ENCODE measurements around the gene GADD45G.

The GADD45G gene

DNA sequence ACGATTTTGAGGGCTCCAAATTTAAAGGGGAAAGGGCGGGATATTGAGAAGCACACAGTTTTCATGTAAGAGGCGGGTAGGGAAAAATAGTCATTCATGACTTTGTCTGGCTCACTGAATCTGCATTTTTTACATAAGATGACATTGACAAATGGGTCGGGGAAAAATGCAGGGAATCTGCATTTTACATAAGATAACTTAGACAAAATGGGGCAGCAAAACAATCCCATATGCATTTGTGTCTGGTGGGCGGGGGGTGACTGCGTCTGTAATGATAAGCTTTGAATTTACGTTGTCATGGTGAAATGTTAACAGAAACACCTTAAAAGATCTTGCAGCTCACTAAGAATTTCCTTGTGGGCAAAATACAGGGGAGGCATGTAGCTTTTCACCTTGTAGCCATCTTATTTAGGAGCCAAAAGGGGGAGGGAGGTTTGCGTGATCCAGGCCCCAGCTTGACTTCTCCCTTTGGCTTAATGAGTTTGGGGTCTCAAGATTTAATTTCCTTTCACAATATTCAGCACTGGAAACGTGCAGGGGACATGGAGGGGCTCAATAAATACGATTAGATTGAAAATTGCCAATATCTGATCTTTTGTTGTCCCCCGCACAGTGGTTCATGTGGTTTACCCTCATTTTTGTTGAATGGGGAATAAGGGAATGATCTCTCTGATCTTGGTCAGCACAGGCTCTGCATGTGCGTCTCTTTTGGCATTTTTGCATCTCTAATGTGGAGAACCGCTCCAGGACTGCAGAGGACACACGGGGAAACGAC is 41.1 kb upstream of the GADD45G start:
- in situ Hi-C loops (cut with MboI; ENCODE audit: low pct_unique_long_range_greater_than_20kb, low sequenced_read_pairs, unreplicated experiment), result no loop called here
- TF ChIP-seq, protein P1, sequence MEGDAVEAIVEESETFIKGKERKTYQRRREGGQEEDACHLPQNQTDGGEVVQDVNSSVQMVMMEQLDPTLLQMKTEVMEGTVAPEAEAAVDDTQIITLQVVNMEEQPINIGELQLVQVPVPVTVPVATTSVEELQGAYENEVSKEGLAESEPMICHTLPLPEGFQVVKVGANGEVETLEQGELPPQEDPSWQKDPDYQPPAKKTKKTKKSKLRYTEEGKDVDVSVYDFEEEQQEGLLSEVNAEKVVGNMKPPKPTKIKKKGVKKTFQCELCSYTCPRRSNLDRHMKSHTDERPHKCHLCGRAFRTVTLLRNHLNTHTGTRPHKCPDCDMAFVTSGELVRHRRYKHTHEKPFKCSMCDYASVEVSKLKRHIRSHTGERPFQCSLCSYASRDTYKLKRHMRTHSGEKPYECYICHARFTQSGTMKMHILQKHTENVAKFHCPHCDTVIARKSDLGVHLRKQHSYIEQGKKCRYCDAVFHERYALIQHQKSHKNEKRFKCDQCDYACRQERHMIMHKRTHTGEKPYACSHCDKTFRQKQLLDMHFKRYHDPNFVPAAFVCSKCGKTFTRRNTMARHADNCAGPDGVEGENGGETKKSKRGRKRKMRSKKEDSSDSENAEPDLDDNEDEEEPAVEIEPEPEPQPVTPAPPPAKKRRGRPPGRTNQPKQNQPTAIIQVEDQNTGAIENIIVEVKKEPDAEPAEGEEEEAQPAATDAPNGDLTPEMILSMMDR (IDR thresholded peaks at IDR 0.05; ENCODE audit: extremely low read depth, insufficient read depth, missing control alignments), result no peak
- no peak for DNase-seq (ENCODE audit: low spot score)

DNA sequence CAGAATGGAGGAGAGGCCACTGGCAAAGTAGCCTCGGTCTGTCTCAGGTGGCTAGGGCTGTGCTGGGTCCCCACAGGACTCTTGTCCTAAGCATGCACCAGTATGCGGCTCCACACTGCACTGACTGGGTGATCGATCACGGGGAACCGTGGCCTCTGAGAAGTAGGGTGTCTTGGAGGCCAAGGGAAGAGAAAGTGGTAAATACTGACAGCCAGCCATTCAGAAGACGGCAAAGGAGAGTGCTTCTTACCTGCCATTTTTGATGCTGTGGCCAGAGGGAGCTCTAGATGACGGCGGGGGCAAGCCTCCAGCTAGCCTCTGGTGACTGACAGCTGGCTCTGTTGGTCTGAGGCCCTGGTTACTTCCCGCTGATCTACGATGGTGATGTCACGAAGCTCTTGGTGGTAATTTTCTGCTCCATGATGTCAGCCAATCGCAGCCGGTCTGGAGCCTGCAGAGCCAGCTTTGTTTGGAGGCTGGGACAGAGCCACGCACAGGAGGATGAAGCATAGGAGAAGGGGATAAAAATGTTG is 40.4 kb upstream of the GADD45G start:
- in situ Hi-C loops (cut with MboI; ENCODE audit: low pct_unique_long_range_greater_than_20kb, low sequenced_read_pairs, unreplicated experiment), result no loop called here
- TF ChIP-seq, protein P1 (IDR thresholded peaks at IDR 0.05; ENCODE audit: extremely low read depth, insufficient read depth, missing control alignments), result peak; percentile 49
- peak; percentile 74 for DNase-seq (ENCODE audit: low spot score)

DNA sequence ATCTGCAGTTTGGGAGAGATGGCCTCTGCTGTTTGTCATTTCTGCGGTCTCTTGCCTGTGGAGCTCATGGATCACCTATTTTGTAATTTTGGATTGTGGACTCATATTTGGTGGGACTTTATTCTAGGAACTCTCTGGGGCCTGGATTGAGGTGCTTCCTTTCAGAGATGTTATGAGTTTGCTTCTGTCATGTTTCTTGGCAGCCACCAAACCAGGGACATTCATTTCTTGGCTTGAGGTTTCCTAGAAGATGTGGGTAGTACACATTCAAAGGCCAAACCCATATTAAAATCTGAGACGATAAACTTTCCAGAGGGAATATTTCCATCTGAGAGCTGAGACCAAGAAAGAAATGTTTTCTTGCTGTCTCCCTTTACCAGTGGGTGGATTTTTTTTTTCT is 37.2 kb upstream of the GADD45G start:
- in situ Hi-C loops (cut with MboI; ENCODE audit: low pct_unique_long_range_greater_than_20kb, low sequenced_read_pairs, unreplicated experiment), result no loop called here
- TF ChIP-seq, protein P1 (IDR thresholded peaks at IDR 0.05; ENCODE audit: extremely low read depth, insufficient read depth, missing control alignments), result no peak
- no peak for DNase-seq (ENCODE audit: low spot score)

DNA sequence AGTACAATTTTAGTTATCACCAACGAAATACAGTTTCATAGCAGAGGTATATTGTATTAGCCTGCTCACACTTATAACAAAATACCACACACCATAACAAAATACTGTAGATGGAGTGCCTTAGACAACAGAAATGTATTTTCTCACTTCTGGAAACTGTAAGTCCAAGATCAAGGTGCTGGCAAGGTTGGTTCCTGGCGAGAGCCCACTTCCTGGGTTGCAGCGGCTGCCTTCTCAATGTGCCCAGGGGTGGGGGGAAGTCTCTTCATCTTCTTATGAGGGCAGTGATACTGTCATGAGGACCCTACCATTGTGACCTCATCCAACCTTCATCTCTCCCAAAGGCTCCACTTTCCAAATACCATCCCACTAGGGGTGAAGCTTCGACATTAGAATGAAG is 30.5 kb upstream of the GADD45G start:
- in situ Hi-C loops (cut with MboI; ENCODE audit: low pct_unique_long_range_greater_than_20kb, low sequenced_read_pairs, unreplicated experiment), result no loop called here
- TF ChIP-seq, protein P1 (IDR thresholded peaks at IDR 0.05; ENCODE audit: extremely low read depth, insufficient read depth, missing control alignments), result no peak
- no peak for DNase-seq (ENCODE audit: low spot score)

DNA sequence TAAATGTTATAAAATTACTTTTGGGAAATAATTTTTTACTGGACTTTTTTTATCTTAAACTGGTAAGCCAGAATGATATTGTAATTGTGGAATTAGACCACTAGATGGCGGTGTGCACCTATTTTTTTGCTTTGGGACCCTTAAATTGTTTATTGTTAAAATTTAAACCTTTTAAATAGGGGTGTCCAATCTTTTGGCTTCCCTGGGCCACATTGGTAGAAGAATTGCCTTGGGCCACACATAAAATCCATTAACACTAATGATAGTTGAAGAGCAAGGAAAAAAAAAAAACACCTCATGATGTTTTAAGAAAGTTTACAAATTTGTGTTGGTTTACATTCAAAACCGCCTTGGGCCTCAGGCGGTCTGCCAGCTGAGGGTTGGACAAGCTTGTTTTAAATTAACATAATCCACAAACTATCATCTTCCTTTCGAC is 28.4 kb upstream of the GADD45G start:
- in situ Hi-C loops (cut with MboI; ENCODE audit: low pct_unique_long_range_greater_than_20kb, low sequenced_read_pairs, unreplicated experiment), result no loop called here
- DNase-seq (ENCODE audit: low spot score), result peak; percentile 36
- TF ChIP-seq, protein P1 (IDR thresholded peaks at IDR 0.05; ENCODE audit: extremely low read depth, insufficient read depth, missing control alignments), result peak; percentile 56

DNA sequence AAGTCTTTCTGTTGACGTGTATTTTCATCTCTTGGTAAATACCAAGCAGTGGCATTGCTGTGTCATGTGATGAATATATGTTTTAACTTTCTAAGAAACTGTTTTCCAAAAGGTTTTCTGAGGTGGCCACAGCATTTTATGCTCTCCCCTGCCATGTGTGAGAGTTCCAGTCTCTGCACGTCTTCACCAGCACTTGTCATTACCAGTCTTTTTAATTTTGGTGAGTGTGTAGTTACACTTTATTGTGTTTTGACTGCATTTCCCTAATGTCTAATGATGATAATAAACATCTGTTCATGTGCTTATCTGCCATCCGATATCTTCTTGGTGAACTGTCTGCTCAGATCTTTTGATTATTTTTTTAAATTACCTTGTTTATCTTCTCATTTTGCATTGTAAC is 27.4 kb upstream of the GADD45G start:
- TF ChIP-seq, protein P1 (IDR thresholded peaks at IDR 0.05; ENCODE audit: extremely low read depth, insufficient read depth, missing control alignments), result no peak
- in situ Hi-C loops (cut with MboI; ENCODE audit: low pct_unique_long_range_greater_than_20kb, low sequenced_read_pairs, unreplicated experiment), result no loop called here
- DNase-seq (ENCODE audit: low spot score), result no peak
